Panc1 (cell line): Measurements from ENCODE around the gene CLDN9.

Source experiments
- CTCF ChIP-seq: fragments of 450-650 bp; IDR thresholded peaks from 2 replicates; pipeline ENCODE4 v1.5.1; 2017; ENCODE audit warnings: mild to moderate bottlenecking
- POLR2AphosphoS5 ChIP-seq: IDR thresholded peaks from 2 replicates; pipeline ENCODE4 v1.6.1; 2012; ENCODE audit warnings: mild to moderate bottlenecking, low read depth, low read length, moderate library complexity
- TCF7L2 ChIP-seq: IDR thresholded peaks from 2 replicates; pipeline ENCODE4 v1.6.1; 2011; ENCODE audit warnings: mild to moderate bottlenecking, low read depth, low read length, inconsistent platforms

- TF ChIP-seq POLR2AphosphoS5 (no peak), CTCF (no peak), TCF7L2 (no peak)
These were observed 44.4 kb upstream of the CLDN9 start for GRCh38 chr16:2968368-2968737.
